GM18907 (cell line): ENCODE results near the gene CAMK1D.
A peak's percentile ranks its signal among the peaks of the same experiment; 100 is the strongest.

ENCODE experiments used
- ATAC-seq: cut with Tn5 transposase; IDR thresholded peaks from one replicate; pipeline ENCODE4 v1.9.1; 2021; ENCODE audit warnings: mild to moderate bottlenecking, moderate library complexity; ENCODE audit not compliant: unreplicated experiment

The CAMK1D gene

DNA sequence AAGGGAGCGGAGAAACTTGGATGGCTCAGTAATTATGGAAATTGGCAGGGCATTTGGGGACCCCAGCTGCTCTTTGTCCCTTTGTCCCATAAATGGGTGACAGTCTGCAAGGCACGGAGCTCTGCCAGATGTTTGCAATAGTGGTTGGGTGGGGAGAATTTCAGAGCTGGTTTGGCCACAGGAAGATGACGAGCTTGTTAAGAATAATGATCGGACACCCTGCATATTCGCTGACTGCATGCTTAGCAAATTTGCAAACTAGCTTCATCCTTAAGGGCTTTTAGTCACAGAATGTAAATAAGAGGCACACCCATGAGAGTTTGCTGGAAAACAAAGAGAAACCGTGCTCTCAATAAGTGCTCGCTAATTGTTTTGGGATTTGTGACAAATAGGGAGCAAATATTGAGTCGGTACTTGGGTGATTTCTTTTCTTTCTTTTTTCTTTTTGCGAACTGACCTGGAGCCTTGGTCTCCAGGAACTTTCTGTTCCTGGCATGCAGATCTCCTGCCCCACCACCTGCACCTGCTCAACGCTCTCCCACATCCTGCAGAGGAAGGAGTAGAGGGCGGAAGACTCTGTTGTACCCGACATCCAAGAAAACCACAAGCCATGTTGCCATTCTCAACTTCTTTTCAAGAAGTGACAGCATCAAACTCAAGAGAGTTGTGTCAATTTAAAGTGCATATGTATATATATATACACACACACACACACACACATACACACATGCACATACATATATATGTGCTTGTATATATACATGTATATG lies 238.9 kb downstream of the CAMK1D start:
- peak; percentile 59 for ATAC-seq

DNA sequence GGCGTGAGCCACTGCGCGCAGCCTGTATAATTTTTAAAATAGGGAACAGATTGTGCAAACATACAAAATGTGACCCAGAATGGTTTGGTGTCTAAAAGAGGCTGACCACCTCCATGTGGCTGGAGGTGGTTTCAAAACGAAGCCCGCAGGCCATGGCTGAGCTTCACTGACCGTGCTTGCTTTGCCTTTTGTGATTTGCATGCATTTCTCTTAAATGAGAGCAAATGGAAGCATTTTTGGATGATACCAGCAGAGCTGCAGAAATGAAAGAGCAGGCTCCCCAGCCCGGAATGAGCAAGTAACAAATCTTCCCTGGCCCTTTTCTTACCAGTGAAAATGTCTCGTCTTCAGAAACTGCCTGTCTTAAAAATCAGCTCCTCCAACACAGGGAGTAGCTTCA lies 239.9 kb downstream of the CAMK1D start:
- peak; percentile 48 for ATAC-seq

DNA sequence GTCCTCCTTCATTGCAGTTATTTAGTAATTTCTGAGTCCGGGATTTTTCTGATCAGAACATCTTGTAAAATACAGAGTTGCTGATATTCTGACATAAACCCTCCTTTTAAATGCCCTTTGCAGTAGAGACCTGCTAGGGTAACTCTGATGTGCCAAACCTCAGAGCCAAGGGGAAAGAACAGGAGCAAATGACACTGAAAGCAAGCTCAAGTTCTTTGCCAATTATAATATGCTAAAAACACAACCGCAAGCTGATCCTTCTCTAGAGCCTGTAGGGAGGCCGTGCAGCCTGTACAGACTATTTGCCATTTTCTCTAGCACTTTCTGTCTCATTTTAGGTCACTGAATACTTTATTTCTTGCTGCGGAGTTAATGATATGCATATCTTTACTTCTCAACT lies 240.4 kb downstream of the CAMK1D start:
- ATAC-seq, result no peak

DNA sequence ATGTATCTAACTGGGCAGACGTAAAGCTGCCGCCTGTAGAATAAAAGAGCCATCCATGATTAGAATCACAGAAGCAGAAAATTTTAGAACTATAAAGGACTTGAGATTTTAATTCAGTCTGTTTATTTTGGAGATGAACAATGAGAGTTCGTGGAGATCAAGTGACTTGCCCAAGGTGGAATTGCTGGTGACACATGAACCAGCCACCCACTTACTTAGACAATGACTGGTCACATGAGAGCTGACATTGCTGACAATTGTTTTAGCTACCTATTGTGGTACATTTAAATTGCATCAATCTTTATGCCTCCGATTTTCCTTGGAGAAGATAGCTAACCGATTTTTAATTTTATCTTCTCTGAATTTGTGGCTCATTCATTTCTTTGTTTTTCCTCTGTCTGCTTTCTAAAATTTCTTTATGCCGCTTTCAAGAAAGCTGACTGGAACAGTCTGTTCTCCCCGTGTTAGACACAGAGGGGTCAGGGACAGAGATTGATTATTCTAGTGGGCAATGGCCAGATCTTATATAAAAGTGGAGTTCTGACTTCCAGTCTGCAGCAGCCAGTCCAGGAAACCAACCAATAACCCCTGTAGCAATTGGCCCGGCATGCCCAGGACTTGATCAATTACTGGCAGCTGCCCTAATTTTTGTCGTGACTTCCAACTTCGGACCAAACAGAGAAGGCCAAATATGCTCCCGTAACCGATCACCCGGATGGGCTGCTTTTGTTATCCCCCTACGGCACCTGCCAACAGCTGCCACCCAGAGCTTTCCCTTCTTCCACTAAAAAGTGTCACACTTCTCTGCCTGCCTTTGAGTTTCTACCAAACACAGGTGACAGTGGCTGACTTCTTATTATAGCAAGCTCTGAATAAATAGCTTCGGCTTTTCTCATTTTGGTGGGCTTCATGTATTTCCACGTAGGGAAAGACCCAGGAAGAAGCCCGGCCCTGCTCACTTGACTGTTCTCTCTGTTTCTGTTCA lies 241.6 kb downstream of the CAMK1D start:
- no peak for ATAC-seq

DNA sequence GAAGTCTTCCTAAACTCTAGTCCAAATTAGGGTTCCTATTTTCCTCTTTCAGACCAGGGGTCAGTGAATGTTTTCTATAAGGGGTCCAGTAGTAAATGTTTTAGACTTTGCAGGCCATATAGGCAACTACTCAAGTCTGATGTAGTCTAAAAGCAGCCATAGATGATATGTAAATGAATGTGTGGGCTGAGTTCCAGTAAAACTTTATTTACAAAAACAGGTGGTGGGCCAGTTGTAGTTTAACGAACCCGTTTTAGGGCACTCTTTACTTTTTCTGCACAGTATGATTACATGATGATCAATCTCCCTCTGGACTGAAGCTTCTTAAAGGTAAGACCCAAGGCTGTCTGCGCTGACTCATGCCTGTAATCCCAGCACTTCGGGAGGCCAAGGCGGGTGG lies 243.6 kb downstream of the CAMK1D start:
- ATAC-seq, result no peak

DNA sequence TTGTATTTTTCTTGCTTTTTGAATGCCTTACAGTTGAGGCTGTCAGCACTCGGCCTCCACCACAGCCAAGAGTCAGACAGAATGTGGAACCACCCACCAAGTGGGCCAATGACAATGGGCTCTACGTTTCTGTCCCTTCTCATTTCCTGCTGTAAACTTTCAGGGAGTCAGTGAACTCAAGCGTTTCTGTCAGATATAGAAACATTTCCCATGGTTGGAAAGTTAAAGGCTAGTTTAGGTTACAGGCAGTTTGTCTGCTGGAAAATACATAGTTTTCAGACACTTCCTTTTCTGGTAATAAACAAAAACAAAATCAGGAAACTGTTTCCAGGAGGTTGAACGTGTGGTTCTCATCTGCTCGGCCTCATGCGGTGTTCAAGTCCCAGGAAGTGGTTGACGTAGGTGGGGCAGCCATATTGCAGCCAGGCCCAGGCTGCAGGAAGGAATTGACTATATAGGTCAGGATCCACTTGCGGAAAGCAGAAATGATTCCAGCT lies 245.1 kb downstream of the CAMK1D start:
- ATAC-seq, result no peak

DNA sequence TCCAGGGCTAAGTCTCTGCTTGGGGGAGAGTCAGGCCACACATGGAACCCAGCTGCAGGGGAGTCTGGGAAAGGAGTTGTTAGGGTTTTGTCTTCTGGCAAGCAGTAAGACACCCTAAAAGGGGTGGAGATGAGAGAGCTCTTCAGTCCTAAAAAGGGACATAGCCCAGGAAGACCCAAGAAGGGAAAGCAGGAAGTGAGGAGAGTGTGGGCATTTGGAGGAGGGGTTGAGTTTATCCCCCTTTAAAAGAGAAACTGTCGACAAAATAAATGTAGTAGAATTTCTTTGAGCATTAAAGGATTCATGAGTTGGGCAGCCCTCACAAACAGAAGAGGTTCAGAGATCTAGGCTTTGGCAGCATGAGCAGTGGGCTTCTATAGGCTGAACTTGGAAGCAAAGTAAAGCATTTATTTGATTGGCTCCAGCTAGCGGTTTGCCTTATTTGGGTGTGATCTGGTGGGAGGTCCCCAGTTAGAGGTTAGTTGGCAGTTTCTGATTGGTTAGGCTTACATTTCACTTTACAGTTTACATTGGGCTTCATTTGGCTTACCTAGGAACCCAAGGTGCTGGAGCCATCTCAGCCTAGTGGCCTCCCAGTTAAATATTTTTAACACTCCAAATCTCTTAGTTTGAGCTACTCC lies 246.7 kb downstream of the CAMK1D start:
- no peak for ATAC-seq

DNA sequence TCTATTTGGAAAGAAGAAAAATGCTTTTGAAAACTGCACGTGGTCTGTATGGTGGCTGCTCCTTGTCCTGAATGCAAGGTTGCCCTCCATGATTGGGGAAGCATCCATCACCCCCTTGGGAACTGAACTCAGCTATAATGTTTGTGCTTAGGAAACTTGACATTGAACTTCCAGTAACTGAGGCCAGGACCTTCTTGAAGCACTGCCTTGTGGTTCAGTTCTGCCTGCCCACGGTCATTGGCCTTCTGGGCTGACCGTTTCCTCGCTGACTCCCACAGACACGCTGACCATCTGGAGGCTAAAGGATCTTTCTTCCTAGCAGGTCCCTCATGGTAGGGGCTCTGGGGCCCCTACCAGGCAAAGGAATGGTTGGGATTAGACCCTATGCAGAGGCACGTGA lies 247.8 kb downstream of the CAMK1D start:
- ATAC-seq, result no peak

DNA sequence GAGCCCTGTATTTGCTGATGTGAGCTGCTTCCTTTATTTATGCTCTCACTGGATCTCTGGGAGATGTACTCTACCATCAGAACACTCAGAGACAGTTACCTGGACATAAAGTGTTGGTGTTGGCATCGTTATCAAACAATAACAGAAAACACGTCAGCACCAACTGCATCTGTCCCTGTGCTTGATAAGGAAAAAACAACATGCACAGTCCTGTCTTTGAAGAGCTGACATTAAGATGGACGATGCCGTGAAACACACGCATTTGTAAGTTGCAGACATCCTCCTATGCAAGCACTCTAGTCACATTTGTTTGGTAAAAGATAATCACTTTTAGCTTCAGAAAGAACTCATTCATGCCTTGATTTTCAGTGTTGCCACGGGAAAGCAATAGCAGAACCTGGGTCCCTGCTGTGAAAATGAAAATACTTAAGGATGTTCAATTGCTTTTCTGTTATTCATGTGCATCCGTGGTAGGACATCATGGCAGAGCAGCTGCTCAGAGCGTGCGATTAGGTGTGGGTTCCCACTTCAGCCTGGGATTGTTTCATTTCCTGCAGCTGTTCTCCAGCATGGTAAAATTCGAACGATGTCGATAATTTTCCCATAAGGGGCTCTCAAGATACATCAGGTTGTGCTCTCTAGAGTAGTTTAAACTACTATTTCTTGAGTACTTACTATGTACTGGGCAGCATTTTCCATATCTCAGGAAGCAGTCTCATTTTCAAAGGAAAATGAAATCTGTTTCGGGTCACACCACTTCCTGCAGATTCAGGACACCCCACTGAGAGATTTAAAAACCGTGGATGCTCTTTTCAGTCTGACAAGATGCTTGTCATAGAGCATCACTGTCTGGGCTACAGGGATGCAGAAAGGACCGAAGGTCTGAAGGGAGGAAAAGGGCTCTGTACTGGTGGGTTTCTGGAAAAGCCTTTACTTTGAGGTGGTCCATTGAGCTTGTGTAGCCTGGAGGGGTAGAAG lies 248.7 kb downstream of the CAMK1D start:
- ATAC-seq, result no peak

DNA sequence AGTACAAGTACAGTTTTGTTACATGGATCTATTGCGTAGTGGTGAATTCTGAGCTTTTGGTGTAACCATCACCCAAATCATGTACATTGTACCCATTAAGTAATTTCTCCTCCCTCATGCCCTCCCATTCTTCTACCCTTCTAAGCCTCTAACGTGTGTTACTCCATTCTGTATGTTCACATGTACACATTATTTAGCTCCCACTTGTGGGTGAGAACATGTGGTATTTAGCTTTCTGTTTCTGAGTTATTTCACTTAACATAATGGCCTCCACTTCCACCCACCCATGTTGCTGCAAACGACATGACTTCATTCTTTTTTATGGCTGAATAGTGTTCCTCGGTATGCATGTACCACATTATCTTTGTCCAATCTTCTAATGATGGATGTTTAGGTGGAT lies 251.3 kb downstream of the CAMK1D start:
- no peak for ATAC-seq

DNA sequence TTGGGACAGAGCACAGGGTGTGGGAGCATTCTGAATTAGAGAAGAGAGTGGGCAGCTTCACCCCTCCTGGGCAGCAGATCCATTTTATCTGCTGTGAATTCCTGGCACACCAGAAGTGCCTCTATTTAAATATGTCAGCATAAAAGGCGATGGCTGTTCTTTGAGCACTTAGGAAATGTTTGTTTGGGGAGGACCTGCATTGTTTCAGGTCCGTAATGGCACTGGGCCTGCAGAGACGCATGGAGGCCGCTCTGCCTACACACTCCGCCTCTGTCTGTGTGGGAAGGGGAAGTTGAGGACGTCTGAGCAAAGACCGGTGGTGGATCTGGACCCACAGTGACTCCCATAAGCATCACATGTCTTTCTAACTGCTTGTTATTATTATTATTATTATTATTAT lies 253.2 kb downstream of the CAMK1D start:
- no peak for ATAC-seq

DNA sequence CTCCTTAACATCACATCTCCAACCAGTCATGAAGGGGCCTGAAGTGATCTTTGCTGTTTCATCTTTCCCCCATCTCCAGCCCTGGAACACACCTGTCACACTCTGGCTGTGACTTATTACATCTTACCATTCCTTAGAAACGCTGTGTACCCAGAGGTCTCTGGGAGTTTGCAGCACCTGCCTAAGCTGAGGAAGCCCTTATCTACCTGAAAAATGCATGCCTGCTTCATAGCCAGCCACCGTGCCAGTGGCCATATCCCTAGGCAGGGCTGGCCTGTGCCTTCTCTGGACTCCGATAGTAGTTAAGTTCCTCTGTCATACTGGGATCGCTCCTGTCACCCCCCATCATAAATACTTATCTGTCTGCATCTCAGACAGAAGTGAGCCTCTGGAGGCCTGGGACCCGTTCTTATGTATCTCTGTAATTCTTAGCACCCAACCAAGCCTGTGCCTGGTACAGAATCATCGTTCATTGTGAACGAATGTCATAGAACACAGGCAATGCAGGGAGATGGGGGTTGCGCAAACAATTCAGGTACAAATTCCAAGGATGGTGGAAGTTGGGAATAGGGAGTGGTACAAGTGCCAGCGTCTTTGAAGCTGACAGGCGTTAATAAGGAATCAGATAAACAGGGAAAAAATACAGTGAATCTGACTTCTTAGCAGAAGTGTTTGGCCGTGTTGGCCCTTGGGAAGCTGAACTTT lies 254.6 kb downstream of the CAMK1D start:
- no peak for ATAC-seq

DNA sequence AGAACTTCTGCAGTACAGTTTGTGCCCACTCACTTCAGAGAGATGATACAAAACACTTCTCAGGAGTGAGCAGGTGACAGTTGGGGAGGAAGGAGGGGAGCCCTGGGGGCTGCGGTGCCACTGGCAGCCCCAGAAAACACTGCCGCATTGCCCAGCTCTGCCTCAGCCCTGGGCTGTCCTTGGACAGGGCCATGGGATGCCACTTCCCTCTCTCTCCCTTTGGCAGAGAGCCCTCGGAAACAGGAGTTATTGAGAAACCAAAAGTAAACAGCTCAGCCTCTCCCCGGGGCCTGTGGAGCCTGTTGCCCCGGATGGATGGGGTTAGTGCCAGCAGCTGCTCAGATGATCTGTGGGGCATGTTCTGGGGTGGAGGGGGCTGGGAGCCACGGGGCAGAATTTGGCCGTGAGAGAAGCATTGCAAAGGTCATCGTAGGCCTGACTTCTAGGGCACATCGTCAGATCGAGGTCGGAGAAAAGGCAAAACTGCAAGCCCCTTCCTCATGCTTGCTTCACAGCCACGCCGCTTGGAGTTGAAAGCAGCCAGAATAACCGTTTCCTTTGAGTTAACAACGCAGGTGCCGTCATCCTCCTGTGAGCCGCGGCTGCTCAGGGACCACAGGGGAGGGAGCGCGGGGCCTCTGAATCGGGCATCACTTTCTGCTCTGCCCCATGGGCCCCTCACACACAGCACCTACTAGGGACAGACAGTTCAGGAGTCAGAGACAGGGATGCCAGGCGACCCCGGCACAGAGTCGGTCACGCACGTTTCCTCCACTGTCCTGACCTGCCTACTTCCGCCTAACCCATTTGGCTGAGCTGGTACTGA lies 256.4 kb downstream of the CAMK1D start:
- peak; percentile 76 for ATAC-seq

DNA sequence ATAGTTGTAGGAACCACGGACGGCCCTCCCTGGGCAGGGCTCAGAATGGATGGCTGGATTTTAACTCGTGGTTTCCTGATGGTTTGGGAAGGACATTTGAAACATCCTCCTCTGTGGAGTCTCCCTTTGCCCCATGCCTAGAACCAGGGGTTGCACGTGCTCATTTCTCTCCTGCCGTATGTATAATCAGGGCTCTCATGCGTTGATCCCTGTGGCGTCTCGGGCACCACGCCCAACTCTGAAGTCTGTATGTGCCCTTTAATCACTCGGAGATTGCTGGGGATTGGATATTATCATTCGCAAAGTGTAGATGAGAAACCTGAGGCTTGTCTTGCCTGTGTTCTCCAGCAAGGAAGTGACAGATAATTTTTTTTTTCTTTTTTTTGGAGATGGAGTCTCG lies 257.1 kb downstream of the CAMK1D start:
- no peak for ATAC-seq

DNA sequence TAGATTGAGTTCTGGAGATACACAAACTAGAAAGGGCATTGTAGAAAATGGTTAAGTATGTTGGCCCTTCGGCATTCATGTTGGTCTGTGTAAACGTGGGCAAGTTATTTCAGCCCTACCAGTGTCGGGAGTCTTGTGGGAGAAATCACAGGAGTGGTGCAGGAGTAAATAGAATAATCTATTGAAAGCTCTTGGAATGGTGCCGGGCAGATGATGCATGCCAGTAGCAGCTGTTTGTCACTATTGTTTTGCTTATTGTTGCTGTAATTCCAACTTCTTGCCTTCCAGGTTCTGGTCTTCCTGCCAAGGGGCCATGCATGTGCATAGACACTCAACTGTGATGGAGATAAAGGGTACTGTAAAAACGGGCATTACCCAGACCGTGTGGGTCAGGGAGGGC lies 259.4 kb downstream of the CAMK1D start:
- no peak for ATAC-seq

DNA sequence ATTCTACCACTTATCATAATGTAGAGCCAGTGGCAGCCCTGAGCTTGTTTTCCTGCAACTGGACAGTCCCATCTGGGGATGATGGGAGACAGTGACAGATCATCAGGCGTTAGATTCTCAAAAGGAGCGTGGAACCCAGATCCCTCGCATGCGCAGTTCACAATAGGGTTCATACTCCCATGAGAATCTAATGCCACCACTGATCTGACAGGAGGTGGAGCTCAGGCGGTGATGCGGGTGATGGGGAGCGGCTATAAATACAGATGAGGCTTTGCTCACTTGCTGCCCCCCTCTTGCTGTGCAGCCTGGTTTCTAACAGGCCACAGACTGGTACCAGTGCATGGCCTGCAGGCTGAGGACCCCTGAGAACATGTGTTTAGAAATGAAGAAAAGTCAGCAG lies 260.1 kb downstream of the CAMK1D start:
- ATAC-seq, result no peak

DNA sequence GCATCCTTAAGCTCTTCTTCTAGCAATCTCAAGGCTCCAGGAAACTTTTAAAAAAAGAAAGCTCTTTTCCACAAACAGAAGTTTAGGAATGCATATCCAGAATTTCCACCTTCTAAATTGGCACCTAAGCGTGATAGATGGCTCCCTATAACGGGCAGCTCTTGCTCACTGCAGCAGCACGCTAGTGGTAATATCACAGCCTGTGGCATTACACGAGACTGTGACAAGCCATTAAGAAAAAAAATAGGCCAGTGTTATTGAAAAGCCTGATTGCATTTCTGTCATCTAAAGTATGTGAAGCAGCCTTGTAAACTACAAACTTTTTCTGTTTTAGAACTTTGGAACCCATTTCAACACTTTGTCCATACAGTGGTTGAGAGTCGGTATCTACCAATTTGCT lies 263.8 kb downstream of the CAMK1D start:
- ATAC-seq, result no peak

DNA sequence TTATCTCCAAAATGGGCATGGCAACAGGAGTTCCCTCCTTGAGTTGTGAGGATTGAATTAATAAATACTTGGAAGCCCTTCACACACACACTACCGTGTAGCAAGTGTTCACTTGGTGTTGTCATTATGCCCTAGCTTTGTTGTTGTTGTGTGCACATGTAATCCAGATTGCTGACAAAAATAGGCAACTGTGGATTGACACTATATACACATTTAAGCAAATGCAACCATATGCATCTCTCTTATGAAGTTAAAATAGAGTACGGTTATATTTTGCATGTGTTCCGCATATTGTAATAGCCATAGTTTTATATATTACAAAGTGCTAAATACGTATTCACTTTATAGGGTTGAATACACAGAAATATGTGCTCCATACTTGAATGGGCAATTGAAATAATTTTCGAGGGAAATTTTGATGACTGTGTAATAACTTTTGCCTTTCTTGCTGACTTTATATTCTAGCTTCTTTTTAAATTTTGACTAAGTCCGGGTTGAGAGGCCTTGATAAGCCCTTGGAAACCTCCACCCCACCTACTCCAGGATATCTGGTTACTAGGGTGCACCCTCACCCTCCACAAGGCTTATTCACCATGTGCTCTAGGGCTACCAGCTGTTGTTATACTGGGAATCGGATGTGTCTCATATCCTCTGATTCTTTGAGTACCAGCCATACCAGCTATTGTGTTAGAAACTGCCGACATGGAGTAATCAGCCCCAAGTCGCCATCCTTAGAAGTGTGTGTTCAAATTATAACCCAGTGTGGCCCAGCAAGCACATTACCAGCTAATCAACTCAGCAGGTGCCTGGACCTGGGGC lies 265.0 kb downstream of the CAMK1D start:
- no peak for ATAC-seq
